Measurements from ENCODE around the gene IZUMO3. TPM values are rescaled to one million over a fixed set of nuclear protein-coding genes. Genes with fewer than 3 reads are reported as not detected.

IZUMO3 gene
- total RNA-seq, 1 donor, result not detected

- Histone ChIP-seq H3K4me1 (ENCODE audit: insufficient read depth, low read length) (no peaks in the 10 kb centered on the region), H3K27me3 (ENCODE audit: insufficient read depth, low read length) (no peaks in the 10 kb centered on the region), H2AFZ (ENCODE audit: low read length) (no peak overlapping the region), H3K36me3 (ENCODE audit: insufficient read depth, low read length) (no peaks in the 10 kb centered on the region), H4K20me1 (ENCODE audit: insufficient read depth, low read length) (no peaks in the 10 kb centered on the region), H3K9me3 (ENCODE audit: low read depth, low read length) (no peaks in the 10 kb centered on the region), H3K79me2 (ENCODE audit: insufficient read depth, low read length) (no peaks in the 10 kb centered on the region), H3K4me3 (ENCODE audit: insufficient read depth, low read length) (no peak overlapping the region), H3K4me2 (ENCODE audit: insufficient read depth, low read length) (no peak overlapping the region), H3K27ac (ENCODE audit: low read depth, low read length) (no peak overlapping the region)
- no peak for TF ChIP-seq CTCF (IDR thresholded peaks at IDR 0.05; ENCODE audit: extremely low read depth, low read depth, low read length)
- no peak for DNase-seq (ENCODE audit: insufficient read length, low spot score, missing footprints)
Measured at GRCh38 chr9:24553183-24553552, 7.5 kb upstream of the IZUMO3 start.

GRCh38 chr9:24552526-24553182, 7.0 kb upstream of the IZUMO3 start:
- Histone ChIP-seq H3K4me1 (ENCODE audit: insufficient read depth, low read length) (no peaks in the 10 kb centered on the region), H3K27ac (ENCODE audit: low read depth, low read length) (no peak overlapping the region), H3K79me2 (ENCODE audit: insufficient read depth, low read length) (no peaks in the 10 kb centered on the region), H3K36me3 (ENCODE audit: insufficient read depth, low read length) (no peaks in the 10 kb centered on the region), H4K20me1 (ENCODE audit: insufficient read depth, low read length) (no peaks in the 10 kb centered on the region), H2AFZ (ENCODE audit: low read length) (no peak overlapping the region), H3K27me3 (ENCODE audit: insufficient read depth, low read length) (no peaks in the 10 kb centered on the region), H3K9me3 (ENCODE audit: low read depth, low read length) (no peaks in the 10 kb centered on the region), H3K4me2 (ENCODE audit: insufficient read depth, low read length) (no peak overlapping the region), H3K4me3 (ENCODE audit: insufficient read depth, low read length) (no peak overlapping the region)
- no peak for DNase-seq (ENCODE audit: insufficient read length, low spot score, missing footprints)
- no peak for TF ChIP-seq CTCF (IDR thresholded peaks at IDR 0.05; ENCODE audit: extremely low read depth, low read depth, low read length)

DNA sequence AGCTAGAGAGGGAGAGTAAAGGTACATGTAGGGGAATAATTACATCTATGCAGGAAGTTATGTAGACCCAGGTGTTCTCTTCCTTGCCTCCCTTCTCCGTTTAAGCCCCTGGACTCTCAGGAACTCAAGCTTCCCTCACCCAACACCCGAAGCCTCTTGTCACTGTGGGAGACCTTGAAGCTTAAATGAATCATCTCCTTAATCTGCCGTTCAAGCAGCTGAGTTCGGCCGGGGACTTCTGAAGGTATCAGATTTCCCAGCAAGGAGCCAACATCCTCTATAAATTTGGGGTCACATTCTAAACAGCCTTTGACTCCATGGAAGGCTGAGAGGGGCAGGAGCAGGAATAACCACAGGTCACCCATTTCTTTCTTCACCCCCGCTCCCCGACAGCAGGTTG, 412 bp downstream of the IZUMO3 start:
- DNase-seq (ENCODE audit: insufficient read length, low spot score, missing footprints), result no peak
- TF ChIP-seq CTCF (IDR thresholded peaks at IDR 0.05; ENCODE audit: extremely low read depth, low read depth, low read length), result no peak
- Histone ChIP-seq H3K27ac (ENCODE audit: low read depth, low read length) (no peak overlapping the region), H3K4me3 (ENCODE audit: insufficient read depth, low read length) (no peak overlapping the region), H3K79me2 (ENCODE audit: insufficient read depth, low read length) (no peaks in the 10 kb centered on the region), H3K36me3 (ENCODE audit: insufficient read depth, low read length) (no peaks in the 10 kb centered on the region), H3K4me1 (ENCODE audit: insufficient read depth, low read length) (no peaks in the 10 kb centered on the region), H4K20me1 (ENCODE audit: insufficient read depth, low read length) (no peaks in the 10 kb centered on the region), H3K9me3 (ENCODE audit: low read depth, low read length) (peaks cover 8% of the 10 kb centered on the region), H2AFZ (ENCODE audit: low read length) (no peak overlapping the region), H3K4me2 (ENCODE audit: insufficient read depth, low read length) (no peak overlapping the region), H3K27me3 (ENCODE audit: insufficient read depth, low read length) (no peaks in the 10 kb centered on the region)

DNA sequence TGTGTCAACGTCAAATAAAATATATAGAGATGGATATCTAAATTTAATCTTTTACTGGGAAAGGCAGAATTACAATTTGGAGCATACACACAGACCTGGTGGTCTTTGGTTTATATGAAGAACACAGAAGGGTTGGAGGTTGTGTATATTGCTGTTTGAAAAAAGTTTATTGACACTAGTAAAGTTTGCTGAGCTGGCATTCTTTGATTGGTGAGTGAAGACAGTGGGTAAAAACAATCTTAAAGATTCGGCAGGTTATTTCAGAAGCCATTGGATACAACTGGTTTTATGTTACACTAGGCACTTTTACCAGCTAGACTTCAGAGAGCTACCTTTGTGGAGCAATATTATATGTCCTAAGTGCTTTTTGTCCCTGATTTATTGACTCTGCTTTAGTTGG, 27.2 kb downstream of the IZUMO3 start:
- no peaks in the 10 kb centered on the region for H3K4me1 ChIP-seq (ENCODE audit: insufficient read depth, low read length)
- H3K4me2 ChIP-seq (ENCODE audit: insufficient read depth, low read length), result no peak overlapping the region
- no peaks in the 10 kb centered on the region for H3K36me3 ChIP-seq (ENCODE audit: insufficient read depth, low read length)
- no peak overlapping the region for H2AFZ ChIP-seq (ENCODE audit: low read length)
- no peak for TF ChIP-seq CTCF (IDR thresholded peaks at IDR 0.05; ENCODE audit: extremely low read depth, low read depth, low read length)
- no peak for DNase-seq (ENCODE audit: insufficient read length, low spot score, missing footprints)
- H3K27me3 ChIP-seq (ENCODE audit: insufficient read depth, low read length), result no peaks in the 10 kb centered on the region
- peaks cover 2% of the 10 kb centered on the region for H3K9me3 ChIP-seq (ENCODE audit: low read depth, low read length)
- no peaks in the 10 kb centered on the region for H4K20me1 ChIP-seq (ENCODE audit: insufficient read depth, low read length)
- no peak overlapping the region for H3K4me3 ChIP-seq (ENCODE audit: insufficient read depth, low read length)
- no peak overlapping the region for H3K27ac ChIP-seq (ENCODE audit: low read depth, low read length)
- no peaks in the 10 kb centered on the region for H3K79me2 ChIP-seq (ENCODE audit: insufficient read depth, low read length)
